HepG2 (cell line): ENCODE measurements around the gene SPEM2. TPM values are rescaled to one million over a fixed set of nuclear protein-coding genes. Genes with fewer than 3 reads are reported as not detected.

ENCODE experiments used
- ATAC-seq: fragments of 200-7000 bp; cut with Tn5 transposase; 3 replicates; pipeline ENCODE4 v1.9.1; 2020; ENCODE audit warnings: mild to moderate bottlenecking, moderate library complexity
- BruUV-seq: library from RNA; stranded (reverse); fragments of 400-500 nt; replicated peaks from 2 replicates; lab custom pipeline; 2021; lab: Mats Ljungman, UMichigan
- CTCF ChIA-PET: fragments of 300-600 bp; formaldehyde crosslinking; extraction: SDS; loops from one replicate; lab custom pipeline; 2021; ENCODE audit warnings: low total read pairs, inconsistent platforms, low intra/inter-chr PET ratio; lab: Yijun Ruan, JAX
- POLR2A ChIA-PET: fragments of 350-600 bp; sonication (Branson Sonifier 250); formaldehyde crosslinking; loops from one replicate; lab custom pipeline; 2020; ENCODE audit warnings: antibody characterized with exemption, inconsistent platforms; lab: Yijun Ruan, JAX
- DNase-seq: peaks from one replicate; pipeline ENCODE4 v3.0.0-alpha.2; 2015; ENCODE audit warnings: low spot score
- FAIRE-seq: peaks from 3 replicates; lab custom pipeline; 2011; peaks lifted over from hg19 to GRCh38; lab: Jason Lieb, UNC
- H2AFZ ChIP-seq: one replicate; pipeline ENCODE4 v1.6.1; 2011; ENCODE audit warnings: low read length, inconsistent platforms
- H3K27ac ChIP-seq: fragments of 300-600 bp; 3 replicates; pipeline ENCODE4 v1.8.0; 2011; ENCODE audit warnings: mixed run types, mild to moderate bottlenecking, mixed read lengths, low read length, inconsistent platforms; ENCODE audit not compliant: insufficient read depth; ENCODE audit errors: extremely low read length
- H3K27me3 ChIP-seq, 2 experiments: fragments of 200-600 bp in 1 of 2; 2 replicates in 1 of 2; 3 replicates in 1 of 2; pipeline versions ENCODE4 v1.6.0 to v1.8.0; 2011; ENCODE audit warnings: low read length in 2 of 2, mild to moderate bottlenecking in 2 of 2, moderate library complexity in 2 of 2, inconsistent platforms in 1 of 2; ENCODE audit not compliant: insufficient read depth in 2 of 2, control insufficient read depth in 1 of 2
- H3K36me3 ChIP-seq, 2 experiments: fragments of 200-600 bp in 1 of 2; replicated peaks in 1 of 2; 2 replicates in 1 of 2; 3 replicates in 1 of 2; pipeline versions ENCODE4 v1.5.1 to v1.8.0; 2011; ENCODE audit warnings: low read length in 2 of 2, inconsistent platforms in 1 of 2; ENCODE audit not compliant: insufficient read depth in 2 of 2, control insufficient read depth in 1 of 2
- H3K4me1 ChIP-seq: 2 replicates; pipeline ENCODE4 v1.5.1; 2012; ENCODE audit warnings: low read length, inconsistent platforms; ENCODE audit not compliant: insufficient read depth
- H3K4me2 ChIP-seq: 2 replicates; pipeline ENCODE4 v1.6.0; 2011; ENCODE audit warnings: low read depth, low read length, inconsistent platforms
- H3K4me3 ChIP-seq, 3 experiments: fragments of 200-600 bp in 1 of 3; sonication (generic), shearing (Covaris generic) in 1 of 3; replicated peaks in 1 of 3; 2 replicates each; pipeline ENCODE4 v1.5.1; 2011 to 2016; ENCODE audit warnings: low read length in 3 of 3, inconsistent platforms in 2 of 3, low read depth in 2 of 3, mild to moderate bottlenecking in 2 of 3, control low read depth in 1 of 3, mixed read lengths in 1 of 3; ENCODE audit not compliant: insufficient read depth in 1 of 3
- H3K79me2 ChIP-seq: one replicate; pipeline ENCODE4 v1.6.1; 2011; ENCODE audit warnings: low read length, inconsistent platforms; ENCODE audit not compliant: insufficient read depth
- H3K9ac ChIP-seq: 2 replicates; pipeline ENCODE4 v1.6.0; 2011; ENCODE audit warnings: mild to moderate bottlenecking, low read depth, low read length, inconsistent platforms; ENCODE audit not compliant: insufficient read depth
- H3K9me3 ChIP-seq: 2 replicates; pipeline ENCODE4 v1.5.1; 2012; ENCODE audit warnings: mild to moderate bottlenecking, low read length
- H4K20me1 ChIP-seq: 2 replicates; pipeline ENCODE4 v1.6.0; 2011; ENCODE audit warnings: inconsistent platforms, mild to moderate bottlenecking, low read length, moderate library complexity; ENCODE audit not compliant: insufficient read depth
- AHDC1 ChIP-seq: sonication (generic); formaldehyde crosslinking; IDR thresholded peaks from 2 replicates; pipeline ENCODE4 v1.5.1; 2020; ENCODE audit warnings: mild to moderate bottlenecking, missing genetic modification reagents, borderline replicate concordance
- HNRNPL ChIP-seq: fragments of 200-400 bp; formaldehyde crosslinking; IDR thresholded peaks from 2 replicates; pipeline ENCODE4 v1.6.1; 2017; ENCODE audit warnings: mild to moderate bottlenecking, low read depth, low read length
- SMAD9 ChIP-seq: sonication (generic); formaldehyde crosslinking; IDR thresholded peaks from 2 replicates; pipeline ENCODE4 v1.5.1; 2020; ENCODE audit warnings: mild to moderate bottlenecking, missing genetic modification reagents
- SNAI1 ChIP-seq: sonication (generic); formaldehyde crosslinking; IDR thresholded peaks from 2 replicates; pipeline ENCODE4 v1.5.0; 2020; ENCODE audit warnings: mild to moderate bottlenecking, missing genetic modification reagents, borderline replicate concordance
- ZFP36 ChIP-seq: fragments of 150-350 bp; IDR thresholded peaks from 2 replicates; pipeline ENCODE4 v1.6.1; 2018; ENCODE audit warnings: borderline replicate concordance, low read length, low read depth; ENCODE audit not compliant: partially characterized antibody
- ZKSCAN5 ChIP-seq: sonication (generic); formaldehyde crosslinking; IDR thresholded peaks from 2 replicates; pipeline ENCODE4 v1.5.1; 2020; ENCODE audit warnings: mild to moderate bottlenecking, missing genetic modification reagents
- ZNF256 ChIP-seq: sonication (generic); formaldehyde crosslinking; conservative IDR thresholded peaks from 2 replicates; pipeline ENCODE4 v1.4.0; 2020; ENCODE audit warnings: missing genetic modification reagents
- ZNF670 ChIP-seq: sonication (generic); formaldehyde crosslinking; IDR thresholded peaks from 2 replicates; pipeline ENCODE4 v1.8.0; 2022; ENCODE audit warnings: mild to moderate bottlenecking, missing genetic modification reagents, borderline replicate concordance
- ZSCAN30 ChIP-seq: sonication (generic); formaldehyde crosslinking; IDR thresholded peaks from 2 replicates; pipeline ENCODE4 v1.5.0; 2020; ENCODE audit warnings: mild to moderate bottlenecking, missing genetic modification reagents
- WGBS: methylation state at CpG from one replicate; pipeline ENCODE4 v1.1.6; 2017; ENCODE audit warnings: low lambda C conversion rate; 5-methylcytosine and 5-hydroxymethylcytosine counted together
- in situ Hi-C: cut with HindIII; loops from 2 replicates; pipeline ENCODE4 v1.10.0; 2017; ENCODE audit warnings: low pct_unique_long_range_greater_than_20kb; ENCODE audit not compliant: extremely low pct_ligation_motif_present
- intact Hi-C: fragments of 100-400 bp; cut with micrococcal nuclease; formaldehyde crosslinking; loops from one replicate; pipeline ENCODE4 v1.10.0; 2022; ENCODE audit not compliant: unreplicated experiment
- polyA plus RNA-seq, 8 experiments: library from polyadenylated mRNA; depleted of rRNA in 3 of 8; stranded (reverse) in 7 of 8; unstranded in 1 of 8; fragments of >200 nt; fragmentation: Illumina TruSeq in 4 of 8; extraction: Trizol in 4 of 8; gene quantifications; 2 replicates each; pipeline versions ENCODE4 v1.2.1 to v1.2.3, GENCODE V29; 2011 to 2016; ENCODE audit warnings: low read depth in 4 of 8, missing spikeins in 1 of 8, mixed read lengths in 1 of 8; ENCODE audit not compliant: insufficient read depth in 1 of 8
- total RNA-seq, 5 experiments: library from RNA; depleted of rRNA; stranded (reverse); fragments of >200 nt; fragmentation: Illumina TruSeq; extraction: Trizol; gene quantifications; 2 replicates each; pipeline ENCODE4 v1.2.3, GENCODE V29; 2016; ENCODE audit warnings: low read depth in 1 of 5

SPEM2 gene
- total and polyA plus RNA-seq, 2 of the 13 experiments (the other 11 are each of a cell fraction or from before 2014, with no cell fraction given), result not detected

GRCh38 chr17:7429722-7430121 lies 4.3 kb downstream of the SPEM2 start (continued):
- no peak for TF ChIP-seq AHDC1 (CRISPR knock-in tag)
- TF ChIP-seq, all 625 proteins: peak for 0

DNA sequence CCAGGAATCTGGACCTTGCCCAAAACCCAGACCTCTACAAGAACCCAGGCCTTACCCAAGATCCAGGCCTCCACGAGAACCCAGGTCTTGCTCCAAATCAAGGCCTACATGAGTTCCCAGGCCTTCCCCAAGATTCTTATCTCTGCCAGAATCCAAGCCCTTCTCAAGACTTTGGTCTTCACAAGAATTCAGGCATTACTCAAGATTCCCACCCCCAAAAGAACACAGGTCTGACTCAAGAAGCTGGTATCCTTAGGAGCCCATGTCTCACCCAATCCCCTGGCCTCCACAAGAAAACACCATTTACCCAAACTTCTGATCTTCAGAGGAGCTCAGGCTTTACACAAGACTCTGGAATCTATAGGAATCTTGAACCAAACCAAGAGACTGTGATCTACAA lies 5.8 kb downstream of the SPEM2 start:
- H3K4me1 ChIP-seq, result peaks cover 17% of the 10 kb centered on the region
- TF ChIP-seq ZNF670 (CRISPR knock-in tag) (no peak), ZSCAN30 (CRISPR knock-in tag) (no peak), HNRNPL (no peak), SNAI1 (CRISPR knock-in tag) (no peak), SMAD9 (CRISPR knock-in tag) (no peak), ZNF256 (CRISPR knock-in tag) (no peak), ZFP36 (no peak), ZKSCAN5 (CRISPR knock-in tag) (no peak)
- H4K20me1 ChIP-seq, result no peaks in the 10 kb centered on the region
- POLR2A ChIA-PET, result interaction anchor here (1.1 kb wide), 1 partner anchor 27 kb away, joined by 3 read pairs; the partner anchor contains the start of gene TMEM256
- intact Hi-C loops (no loop called here), in situ Hi-C loops (no loop called here)
- no TSS peak for BruUV-seq
- H2AFZ ChIP-seq, result no peak overlapping the region
- WGBS, result 0% methylated on average over 1 of the region's 1 CpG
- FAIRE-seq, result no peak
- no peaks in the 10 kb centered on the region for H3K79me2 ChIP-seq
- no peak overlapping the region for H3K9ac ChIP-seq
- H3K36me3 ChIP-seq, result no peaks in the 10 kb centered on the region
- H3K4me3 ChIP-seq, result no peak overlapping the region
- H3K9me3 ChIP-seq, result no peaks in the 10 kb centered on the region
- DNase-seq, result no peak
- CTCF ChIA-PET, result no interaction called here
- H3K4me2 ChIP-seq, result no peak overlapping the region
- ATAC-seq, result no peak
- H3K27me3 ChIP-seq, result peaks cover 2 to 3% of the 10 kb centered on the region in 2 experiments; a peak in 3 of 5 replicates
- H3K27ac ChIP-seq, result no peak overlapping the region
